Liver (tissue), 9 donors: ENCODE data around the gene PPP2R3B. TPM values are rescaled to one million over a fixed set of nuclear protein-coding genes. Genes with fewer than 3 reads are reported as not detected.

Experiments used
- DNase-seq: peaks from one replicate; pipeline ENCODE4 v3.0.0-alpha.2; 2017; ENCODE audit warnings: low spot score
- H3K27ac ChIP-seq, 2 donors: one replicate each; pipeline ENCODE4 v1.7.0; 2013; ENCODE audit warnings: inconsistent platforms in 2 of 2, low read length in 2 of 2, control low read depth in 1 of 2, low read depth in 1 of 2, mild to moderate bottlenecking in 1 of 2
- H3K27me3 ChIP-seq, 4 donors: one replicate each; pipeline versions ENCODE4 v1.6.1 to v1.7.0; 2013; ENCODE audit warnings: low read length in 3 of 4, inconsistent platforms in 1 of 4, mild to moderate bottlenecking in 1 of 4, moderate library complexity in 1 of 4; ENCODE audit not compliant: control insufficient read depth in 4 of 4, insufficient read depth in 4 of 4
- H3K36me3 ChIP-seq, 4 donors: one replicate each; pipeline versions ENCODE4 v1.6.1 to v1.7.0; 2013; ENCODE audit warnings: low read length in 3 of 4, mild to moderate bottlenecking in 3 of 4, low read depth in 1 of 4, moderate library complexity in 1 of 4; ENCODE audit not compliant: control insufficient read depth in 4 of 4, insufficient read depth in 3 of 4
- H3K4me1 ChIP-seq, 4 donors: one replicate each; pipeline versions ENCODE4 v1.6.1 to v1.7.0; 2013; ENCODE audit warnings: low read length in 3 of 4, mild to moderate bottlenecking in 3 of 4, moderate library complexity in 1 of 4; ENCODE audit not compliant: control insufficient read depth in 4 of 4, insufficient read depth in 4 of 4
- H3K4me3 ChIP-seq, 3 donors: one replicate each; pipeline versions ENCODE4 v1.6.1 to v1.7.0; 2013; ENCODE audit warnings: low read length in 3 of 3, control low read depth in 1 of 3, low read depth in 1 of 3, mild to moderate bottlenecking in 1 of 3
- H3K9ac ChIP-seq, 2 donors: one replicate each; pipeline ENCODE4 v1.7.0; 2013; ENCODE audit warnings: low read length in 2 of 2, mild to moderate bottlenecking in 2 of 2, moderate library complexity in 2 of 2, control low read depth in 1 of 2, low read depth in 1 of 2
- H3K9me3 ChIP-seq, 4 donors: one replicate each; pipeline versions ENCODE4 v1.6.1 to v1.7.0; 2013; ENCODE audit warnings: low read length in 3 of 4; ENCODE audit not compliant: control insufficient read depth in 4 of 4
- CTCF ChIP-seq: fragments of 150-350 bp; IDR thresholded peaks from 2 replicates; pipeline ENCODE4 v1.5.1; 2017; ENCODE audit warnings: improper control_type of control experiment, low read depth, low read length; ENCODE audit not compliant: missing input control
- EGR1 ChIP-seq, 2 donors: IDR thresholded peaks; 2 replicates each; pipeline ENCODE4 v1.6.1; 2016 to 2018; ENCODE audit warnings: antibody characterized with exemption in 2 of 2, low read depth in 2 of 2
- FOXA1 ChIP-seq: IDR thresholded peaks from 2 replicates; pipeline ENCODE4 v1.6.1; 2016; ENCODE audit warnings: antibody characterized with exemption
- FOXA2 ChIP-seq: IDR thresholded peaks from 2 replicates; pipeline ENCODE4 v1.6.1; 2016; ENCODE audit warnings: antibody characterized with exemption
- HNF4G ChIP-seq: IDR thresholded peaks from 2 replicates; pipeline ENCODE4 v1.6.1; 2016; ENCODE audit warnings: antibody characterized with exemption
- JUND ChIP-seq, 2 donors: IDR thresholded peaks; 2 replicates each; pipeline ENCODE4 v1.6.1; 2016; ENCODE audit warnings: antibody characterized with exemption in 2 of 2
- NR2F2 ChIP-seq: IDR thresholded peaks from 2 replicates; pipeline ENCODE4 v1.6.1; 2016; ENCODE audit warnings: antibody characterized with exemption
- RAD21 ChIP-seq, 2 donors: IDR thresholded peaks; 2 replicates each; pipeline ENCODE4 v1.6.1; 2016; ENCODE audit warnings: antibody characterized with exemption in 2 of 2, mild to moderate bottlenecking in 2 of 2
- REST ChIP-seq: IDR thresholded peaks from 2 replicates; pipeline ENCODE4 v1.6.1; 2016; ENCODE audit warnings: antibody characterized with exemption, mild to moderate bottlenecking
- RXRA ChIP-seq, 2 donors: IDR thresholded peaks; 2 replicates each; pipeline ENCODE4 v1.6.1; 2017 to 2018; ENCODE audit warnings: antibody characterized with exemption in 2 of 2, mild to moderate bottlenecking in 1 of 2
- SP1 ChIP-seq: IDR thresholded peaks from 2 replicates; pipeline ENCODE4 v1.6.1; 2018; ENCODE audit warnings: antibody characterized with exemption, mild to moderate bottlenecking
- YY1 ChIP-seq: IDR thresholded peaks from 2 replicates; pipeline ENCODE4 v1.6.1; 2016; ENCODE audit warnings: antibody characterized with exemption, mild to moderate bottlenecking
- ZBTB33 ChIP-seq: IDR thresholded peaks from 2 replicates; pipeline ENCODE4 v1.6.1; 2016; ENCODE audit warnings: antibody characterized with exemption
- WGBS: extraction: QIAGEN DNeasy Blood & Tissue Kit; methylation state at CpG from one replicate; pipeline ENCODE4 v1.1.7; 2013; 5-methylcytosine and 5-hydroxymethylcytosine counted together
- polyA plus RNA-seq, 2 donors: library from polyadenylated mRNA; stranded (reverse) in 1 of 2; unstranded in 1 of 2; fragments of 200-250 nt in 1 of 2; fragments of >200 nt in 1 of 2; fragmentation: Nextera tagmentation in 1 of 2; extraction: Ambion mirVana in 1 of 2; gene quantifications; one replicate each; pipeline versions ENCODE4 v1.2.1 to v1.2.3, GENCODE V29; 2013 to 2015
- total RNA-seq, 2 donors: library from RNA; depleted of rRNA; stranded (reverse); fragments of >200 nt; gene quantifications; one replicate each; pipeline ENCODE4 v1.2.3, GENCODE V29; 2014
- TF ChIP-seq, protein P1 (sequence below): IDR thresholded peaks from 2 replicates; pipeline ENCODE4 v1.6.1; 2016; ENCODE audit warnings: antibody characterized with exemption
- donor health status: healthy.
- donor health status: healthy.
- donor health status: healthy.
- donor health status: healthy.
- donor health status: healthy.

Gene PPP2R3B
- total and polyA plus RNA-seq, 4 donors, result 1.2 to 8.2 (median 4.3) TPM

DNA sequence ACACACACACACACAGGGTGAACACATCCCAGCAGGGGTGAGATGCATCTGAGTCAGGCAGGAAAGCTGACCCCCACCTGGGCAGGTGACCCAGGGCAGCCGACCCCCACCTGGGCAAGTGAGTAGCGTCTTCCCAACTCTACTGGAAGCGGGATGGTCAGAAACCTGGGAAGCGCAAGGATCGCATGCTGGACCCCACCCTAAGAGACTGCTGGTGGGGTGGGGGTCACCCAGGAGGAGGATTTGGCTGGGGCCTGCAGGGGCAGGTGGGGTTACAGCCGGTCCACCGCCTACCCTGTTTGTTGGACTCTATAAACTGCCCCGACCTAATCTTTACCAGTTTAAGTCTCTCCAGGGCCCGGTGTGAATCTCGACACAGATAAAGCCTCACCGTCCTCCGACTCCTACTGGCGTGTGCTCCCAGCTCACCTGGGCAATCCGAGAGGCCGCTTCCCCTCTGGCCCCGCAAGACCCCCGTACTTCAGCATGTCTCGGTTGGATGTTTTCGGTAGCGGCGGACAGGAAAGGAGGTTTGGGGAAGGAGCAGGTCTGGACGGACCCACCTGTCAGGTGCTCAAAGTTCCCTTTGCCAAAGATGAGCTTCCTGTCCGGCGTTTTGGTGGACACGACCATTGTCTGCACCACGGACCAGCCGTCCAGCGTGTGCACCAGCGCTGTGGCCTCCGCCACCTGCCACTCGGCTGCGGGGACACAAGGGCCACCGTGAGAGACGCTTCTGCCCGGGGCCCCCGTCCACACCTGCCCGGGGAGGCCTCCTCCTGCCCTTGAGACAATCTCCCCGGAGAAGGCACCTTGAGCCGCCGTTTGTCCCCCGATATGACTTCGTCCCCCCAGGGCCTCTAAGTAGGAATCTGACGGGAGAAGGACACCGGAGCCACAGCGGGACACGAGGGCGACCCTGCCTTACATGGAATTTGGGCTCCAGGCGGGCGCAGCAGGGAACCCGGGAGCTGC, 70.1 kb downstream of the PPP2R3B start:
- no peak overlapping the region for H3K27ac ChIP-seq
- no peaks in the 10 kb centered on the region for H3K9me3 ChIP-seq
- TF ChIP-seq REST (no peak), CTCF (no peak), NR2F2 (no peak), EGR1 (IDR thresholded peaks at IDR 0.05; ENCODE audit: low read depth in 2 of 2) (no peak), JUND (IDR thresholded peaks at IDR 0.05) (no peak), FOXA1 (no peak), SP1 (no peak), RXRA (IDR thresholded peaks at IDR 0.05) (no peak), RAD21 (IDR thresholded peaks at IDR 0.05) (no peak)
- TF ChIP-seq, protein P1, sequence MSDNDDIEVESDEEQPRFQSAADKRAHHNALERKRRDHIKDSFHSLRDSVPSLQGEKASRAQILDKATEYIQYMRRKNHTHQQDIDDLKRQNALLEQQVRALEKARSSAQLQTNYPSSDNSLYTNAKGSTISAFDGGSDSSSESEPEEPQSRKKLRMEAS, result no peak
- H3K4me1 ChIP-seq, result peaks cover 10 to 20% (median 14%) of the 10 kb centered on the region in 4 donors
- H3K36me3 ChIP-seq, result peaks cover 7 to 34% (median 26%) of the 10 kb centered on the region in 4 donors
- no peak for DNase-seq
- H3K9ac ChIP-seq, result no peak overlapping the region
- H3K4me3 ChIP-seq, result no peak overlapping the region
- H3K27me3 ChIP-seq, result no peaks in the 10 kb centered on the region
- WGBS, result 96% methylated on average over 50 of the region's 50 CpGs

DNA sequence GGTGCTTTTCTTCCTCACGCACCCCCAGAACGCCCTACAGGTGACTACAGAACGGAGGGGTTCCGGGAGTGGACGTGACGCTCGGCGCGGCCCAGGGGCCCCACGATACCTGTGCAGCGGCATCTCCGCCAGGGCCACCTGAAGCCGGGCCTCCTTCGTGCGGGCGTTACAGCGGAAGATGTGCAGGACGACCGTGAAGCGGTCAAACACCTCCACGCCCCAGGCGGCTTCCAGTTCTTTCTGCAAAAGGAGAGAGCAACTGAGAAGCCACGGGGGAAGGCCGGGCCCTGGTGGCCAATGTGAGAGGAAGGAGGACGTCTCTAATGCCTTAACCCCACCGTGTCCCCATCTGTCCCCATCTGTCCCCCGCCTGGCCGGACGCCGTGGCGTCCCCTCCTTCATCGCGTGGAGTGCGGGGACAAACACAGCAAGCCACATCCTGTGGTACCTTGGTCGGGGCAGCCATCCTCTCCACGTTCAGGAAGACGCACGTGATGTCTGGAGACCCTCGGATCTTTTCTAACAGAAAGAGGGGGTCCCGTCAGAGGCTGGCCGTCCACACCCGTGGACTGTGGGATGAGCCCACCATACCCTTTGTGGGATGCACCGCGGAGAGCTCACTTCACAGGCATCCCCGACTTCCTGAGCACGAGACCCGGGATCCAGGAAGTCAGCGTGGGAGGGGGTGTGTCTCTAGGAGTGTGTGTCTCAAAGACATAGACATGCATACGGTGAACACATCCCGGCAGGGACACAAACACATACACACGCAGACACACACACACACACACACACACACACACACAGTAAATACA, 71.7 kb downstream of the PPP2R3B start:
- Histone ChIP-seq H3K9ac (no peak overlapping the region), H3K4me3 (no peak overlapping the region), H3K27ac (no peak overlapping the region), H3K4me1 (peaks cover 2 to 11% (median 6%) of the 10 kb centered on the region in 4 donors), H3K27me3 (no peaks in the 10 kb centered on the region), H3K36me3 (peaks cover 7 to 46% (median 34%) of the 10 kb centered on the region in 4 donors), H3K9me3 (no peaks in the 10 kb centered on the region)
- 90% methylated on average over 51 of the region's 51 CpGs for WGBS
- DNase-seq, result no peak
- TF ChIP-seq JUND (IDR thresholded peaks at IDR 0.05) (no peak), YY1 (no peak), HNF4G (no peak), SP1 (no peak), NR2F2 (no peak), CTCF (no peak), FOXA2 (no peak), REST (no peak), ZBTB33 (no peak)
